Inferior parietal cortex (tissue), 1 donor: ENCODE data around the gene HOXD8.
A peak's percentile ranks its signal among the peaks of the same experiment; 100 is the strongest.

ENCODE experiments used
- DNase-seq: peaks from one replicate; pipeline ENCODE4 v3.0.0-alpha.2; 2016; ENCODE audit errors: extremely low spot score

HOXD8 gene

GRCh38 chr2:176129813-176130146, 275 bp downstream of the HOXD8 start:
- no peak for DNase-seq

DNA sequence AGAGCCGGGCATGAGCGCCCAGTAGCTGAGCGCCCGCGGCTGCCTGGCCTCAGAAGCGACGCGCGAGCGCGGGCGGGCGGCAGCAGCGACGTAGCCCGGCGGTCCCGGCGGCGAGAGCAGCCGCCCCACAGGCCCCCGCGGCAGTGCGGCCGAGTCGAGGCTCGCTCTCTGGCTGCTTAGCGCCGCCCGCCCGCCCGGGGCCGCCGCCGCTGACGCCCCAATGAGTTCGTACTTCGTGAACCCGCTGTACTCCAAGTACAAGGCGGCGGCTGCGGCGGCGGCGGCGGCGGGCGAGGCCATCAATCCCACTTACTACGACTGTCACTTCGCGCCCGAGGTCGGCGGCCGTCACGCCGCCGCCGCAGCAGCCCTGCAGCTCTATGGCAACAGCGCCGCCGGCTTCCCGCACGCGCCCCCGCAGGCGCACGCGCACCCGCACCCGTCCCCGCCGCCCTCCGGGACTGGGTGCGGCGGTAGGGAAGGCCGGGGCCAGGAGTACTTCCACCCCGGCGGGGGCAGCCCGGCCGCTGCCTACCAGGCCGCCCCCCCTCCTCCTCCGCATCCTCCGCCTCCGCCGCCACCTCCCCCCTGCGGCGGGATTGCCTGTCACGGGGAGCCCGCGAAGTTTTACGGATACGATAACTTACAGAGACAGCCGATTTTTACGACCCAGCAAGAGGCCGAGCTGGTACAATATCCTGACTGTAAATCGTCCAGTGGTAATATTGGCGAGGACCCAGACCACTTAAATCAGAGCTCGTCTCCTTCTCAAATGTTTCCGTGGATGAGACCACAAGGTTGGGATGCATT, 847 bp downstream of the HOXD8 start:
- DNase-seq = no peak

GRCh38 chr2:176130957-176131847, 1.7 kb downstream of the HOXD8 start:
- no peak for DNase-seq

DNA sequence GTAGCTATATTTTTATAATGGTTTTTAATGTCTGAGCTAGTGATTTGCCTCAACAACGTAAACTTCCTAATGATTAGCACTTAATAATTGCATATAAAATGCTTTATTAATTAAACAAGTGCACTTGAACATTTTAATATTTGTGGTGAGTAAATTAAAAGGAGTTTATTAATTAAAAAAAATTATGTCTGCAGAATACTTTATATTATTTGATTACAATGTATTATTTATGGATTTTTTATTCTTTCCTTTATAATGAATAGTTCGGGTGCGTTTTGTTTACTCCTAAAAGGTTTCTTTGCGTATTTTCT, 2.3 kb downstream of the HOXD8 start:
- DNase-seq = no peak

- no peak for DNase-seq
These were observed 3.0 kb downstream of the HOXD8 start for GRCh38 chr2:176132205-176133171.

GRCh38 chr2:176133389-176133788, 3.9 kb downstream of the HOXD8 start:
- DNase-seq = no peak

DNA sequence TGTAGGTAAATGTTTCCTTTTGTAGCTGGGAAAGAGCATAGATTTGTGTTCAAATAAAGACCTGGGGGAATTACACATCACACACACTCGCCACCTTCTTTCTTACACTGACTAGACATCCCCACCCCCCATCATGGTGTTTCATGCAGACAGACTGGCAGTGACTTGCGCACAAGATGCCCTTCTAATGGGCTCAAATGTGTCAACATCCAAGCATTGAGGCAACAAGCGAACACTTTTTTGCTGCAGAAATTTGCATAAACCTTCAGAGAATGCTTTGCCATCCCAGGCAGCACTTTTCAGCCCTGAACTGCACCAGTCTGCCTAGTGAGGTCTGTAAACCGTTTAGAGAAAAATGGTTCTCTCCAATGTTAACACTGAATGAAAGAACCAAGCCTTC, 4.5 kb downstream of the HOXD8 start:
- DNase-seq = no peak

GRCh38 chr2:176135035-176135440, 5.5 kb downstream of the HOXD8 start:
- no peak for DNase-seq

- no peak for DNase-seq
These were observed 7.1 kb downstream of the HOXD8 start for GRCh38 chr2:176136374-176137251.

GRCh38 chr2:176137252-176137580, 7.7 kb downstream of the HOXD8 start:
- no peak for DNase-seq

- DNase-seq = no peak
These were observed 8.4 kb downstream of the HOXD8 start for GRCh38 chr2:176137906-176138305.

- DNase-seq = no peak
These were observed 9.0 kb downstream of the HOXD8 start for GRCh38 chr2:176138526-176138922.

DNA sequence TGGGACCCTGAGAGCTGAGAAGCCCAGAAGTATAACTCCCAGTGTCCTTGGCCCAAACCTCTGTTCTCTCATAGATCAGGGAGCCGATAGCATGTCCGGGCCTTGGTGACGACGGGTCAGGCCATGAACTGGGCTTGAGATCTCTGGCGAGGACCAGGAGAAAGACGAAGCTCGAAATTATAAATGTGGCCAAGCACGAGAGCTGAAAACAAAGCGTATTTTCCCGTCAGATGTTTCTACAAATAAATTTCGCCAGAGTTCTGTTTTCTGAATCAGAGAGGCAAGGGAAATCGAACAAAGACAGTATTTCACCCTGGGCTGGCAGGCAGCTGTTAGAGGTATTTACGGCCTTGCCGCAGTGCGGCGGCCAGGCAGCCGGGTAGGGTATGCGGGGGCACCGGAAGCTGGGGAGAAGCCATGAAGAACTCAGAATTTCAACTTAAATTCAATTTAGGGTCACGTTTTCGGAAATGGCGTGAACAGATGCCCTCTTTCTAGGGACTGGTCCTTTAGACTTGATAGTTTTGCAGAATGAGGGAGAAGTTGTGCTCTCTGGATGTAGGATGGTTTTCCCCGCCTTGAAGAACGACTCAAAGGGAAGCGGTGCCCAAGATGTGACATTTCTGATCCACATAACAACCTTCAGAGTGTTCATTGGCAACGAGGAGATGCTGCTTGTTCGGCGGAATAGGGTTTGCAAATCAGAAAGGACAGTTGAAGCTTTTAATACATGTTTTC, 9.6 kb downstream of the HOXD8 start:
- no peak for DNase-seq

- DNase-seq = no peak
These were observed 10.4 kb downstream of the HOXD8 start for GRCh38 chr2:176139661-176140512.

GRCh38 chr2:176140513-176141317, 11.2 kb downstream of the HOXD8 start:
- DNase-seq = peak; percentile 74

GRCh38 chr2:176142281-176142680, 12.8 kb downstream of the HOXD8 start:
- no peak for DNase-seq

DNA sequence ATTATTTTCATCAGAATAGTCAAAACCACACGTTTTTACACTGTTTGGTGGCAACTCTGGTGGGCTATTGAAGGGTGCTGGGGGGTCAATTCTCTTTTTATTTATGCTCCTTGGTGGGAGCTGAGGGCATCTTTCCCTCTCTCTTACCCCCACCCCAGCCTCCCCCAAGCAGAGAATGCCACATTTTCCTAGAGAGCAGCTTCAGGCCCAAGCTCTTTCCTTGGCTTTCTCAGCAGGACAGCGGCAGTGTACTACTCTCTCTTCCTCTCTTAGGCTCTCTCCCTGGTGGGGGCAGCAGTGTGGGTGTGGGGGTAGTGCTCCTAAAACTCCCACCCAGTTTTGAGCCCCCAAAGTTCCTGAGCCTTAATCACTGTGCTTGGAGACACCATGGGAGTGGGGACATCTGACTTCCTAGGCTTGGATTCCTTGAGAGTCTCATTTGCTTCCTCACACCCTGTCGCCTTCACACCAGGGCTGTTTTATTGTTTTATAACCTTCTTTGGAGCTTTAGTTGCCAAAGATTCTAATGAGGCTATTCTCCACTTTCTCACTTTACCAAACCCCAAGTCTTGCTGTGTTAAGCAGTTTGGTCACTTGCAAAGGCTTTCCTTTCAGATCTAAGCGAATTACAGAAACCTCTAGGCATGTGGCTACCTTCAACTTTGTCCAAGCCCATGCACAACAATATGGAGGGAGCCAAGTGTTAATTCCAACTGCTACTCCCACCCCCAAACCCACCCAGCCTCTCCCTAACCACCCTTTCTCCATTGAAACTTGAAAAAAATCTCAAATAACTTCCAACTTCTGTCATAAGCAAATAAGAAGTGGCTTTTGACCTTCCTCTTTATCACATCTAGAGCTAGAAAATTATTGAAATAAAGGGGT, 15.8 kb downstream of the HOXD8 start:
- DNase-seq = no peak

GRCh38 chr2:176146101-176146500, 16.6 kb downstream of the HOXD8 start:
- DNase-seq = no peak
